ENCODE measurements around the gene PCDHGA5.
"Not testable (repeated sequence)": the region's sequence is repeated elsewhere in the genome, so short reads cannot be mapped to it uniquely, and the experiment has no call there.

Gene PCDHGA5

DNA sequence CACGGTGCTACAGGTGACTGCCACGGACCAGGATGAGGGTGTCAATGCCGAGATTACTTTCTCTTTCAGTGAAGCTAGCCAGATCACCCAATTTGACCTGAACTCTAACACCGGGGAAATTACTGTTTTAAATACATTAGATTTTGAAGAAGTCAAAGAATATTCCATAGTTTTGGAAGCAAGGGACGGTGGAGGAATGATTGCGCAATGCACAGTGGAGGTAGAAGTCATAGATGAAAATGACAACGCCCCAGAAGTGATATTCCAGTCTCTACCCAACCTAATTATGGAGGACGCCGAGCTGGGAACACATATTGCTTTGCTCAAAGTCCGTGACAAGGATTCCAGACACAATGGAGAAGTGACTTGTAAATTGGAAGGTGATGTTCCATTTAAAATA is 24.7 kb downstream of the PCDHGA5 start:
- no peak overlapping the region for H3K27ac ChIP-seq
- TF ChIP-seq, protein P1, sequence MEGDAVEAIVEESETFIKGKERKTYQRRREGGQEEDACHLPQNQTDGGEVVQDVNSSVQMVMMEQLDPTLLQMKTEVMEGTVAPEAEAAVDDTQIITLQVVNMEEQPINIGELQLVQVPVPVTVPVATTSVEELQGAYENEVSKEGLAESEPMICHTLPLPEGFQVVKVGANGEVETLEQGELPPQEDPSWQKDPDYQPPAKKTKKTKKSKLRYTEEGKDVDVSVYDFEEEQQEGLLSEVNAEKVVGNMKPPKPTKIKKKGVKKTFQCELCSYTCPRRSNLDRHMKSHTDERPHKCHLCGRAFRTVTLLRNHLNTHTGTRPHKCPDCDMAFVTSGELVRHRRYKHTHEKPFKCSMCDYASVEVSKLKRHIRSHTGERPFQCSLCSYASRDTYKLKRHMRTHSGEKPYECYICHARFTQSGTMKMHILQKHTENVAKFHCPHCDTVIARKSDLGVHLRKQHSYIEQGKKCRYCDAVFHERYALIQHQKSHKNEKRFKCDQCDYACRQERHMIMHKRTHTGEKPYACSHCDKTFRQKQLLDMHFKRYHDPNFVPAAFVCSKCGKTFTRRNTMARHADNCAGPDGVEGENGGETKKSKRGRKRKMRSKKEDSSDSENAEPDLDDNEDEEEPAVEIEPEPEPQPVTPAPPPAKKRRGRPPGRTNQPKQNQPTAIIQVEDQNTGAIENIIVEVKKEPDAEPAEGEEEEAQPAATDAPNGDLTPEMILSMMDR (conservative IDR thresholded peaks at IDR 0.05): no peak

DNA sequence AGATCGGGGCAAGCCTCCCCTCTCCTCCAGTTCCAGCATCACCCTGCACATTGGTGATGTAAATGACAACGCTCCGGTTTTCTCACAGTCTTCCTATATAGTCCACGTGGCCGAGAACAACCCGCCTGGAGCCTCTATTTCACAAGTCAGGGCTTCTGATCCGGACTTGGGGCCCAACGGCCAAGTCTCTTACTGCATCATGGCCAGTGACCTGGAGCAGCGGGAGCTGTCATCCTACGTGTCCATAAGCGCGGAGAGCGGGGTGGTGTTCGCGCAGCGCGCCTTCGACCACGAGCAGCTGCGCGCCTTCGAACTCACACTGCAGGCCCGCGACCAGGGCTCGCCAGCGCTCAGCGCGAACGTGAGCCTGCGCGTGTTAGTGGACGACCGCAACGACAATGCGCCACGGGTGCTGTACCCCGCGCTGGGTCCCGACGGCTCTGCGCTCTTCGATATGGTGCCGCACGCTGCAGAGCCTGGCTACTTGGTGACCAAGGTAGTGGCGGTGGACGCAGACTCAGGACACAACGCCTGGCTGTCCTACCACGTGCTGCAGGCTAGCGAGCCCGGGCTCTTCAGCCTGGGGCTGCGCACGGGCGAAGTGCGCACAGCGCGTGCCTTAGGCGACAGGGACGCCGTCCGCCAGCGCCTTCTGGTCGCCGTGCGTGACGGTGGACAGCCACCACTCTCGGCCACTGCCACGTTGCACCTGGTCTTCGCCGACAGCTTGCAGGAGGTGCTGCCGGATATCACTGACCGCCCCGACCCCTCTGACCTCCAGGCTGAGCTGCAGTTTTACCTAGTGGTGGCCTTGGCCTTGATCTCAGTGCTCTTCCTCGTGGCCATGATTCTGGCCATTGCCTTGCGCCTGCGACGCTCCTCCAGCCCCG is 25.4 kb downstream of the PCDHGA5 start:
- H3K27ac ChIP-seq: no peak overlapping the region
- TF ChIP-seq, protein P1 (conservative IDR thresholded peaks at IDR 0.05): no peak

DNA sequence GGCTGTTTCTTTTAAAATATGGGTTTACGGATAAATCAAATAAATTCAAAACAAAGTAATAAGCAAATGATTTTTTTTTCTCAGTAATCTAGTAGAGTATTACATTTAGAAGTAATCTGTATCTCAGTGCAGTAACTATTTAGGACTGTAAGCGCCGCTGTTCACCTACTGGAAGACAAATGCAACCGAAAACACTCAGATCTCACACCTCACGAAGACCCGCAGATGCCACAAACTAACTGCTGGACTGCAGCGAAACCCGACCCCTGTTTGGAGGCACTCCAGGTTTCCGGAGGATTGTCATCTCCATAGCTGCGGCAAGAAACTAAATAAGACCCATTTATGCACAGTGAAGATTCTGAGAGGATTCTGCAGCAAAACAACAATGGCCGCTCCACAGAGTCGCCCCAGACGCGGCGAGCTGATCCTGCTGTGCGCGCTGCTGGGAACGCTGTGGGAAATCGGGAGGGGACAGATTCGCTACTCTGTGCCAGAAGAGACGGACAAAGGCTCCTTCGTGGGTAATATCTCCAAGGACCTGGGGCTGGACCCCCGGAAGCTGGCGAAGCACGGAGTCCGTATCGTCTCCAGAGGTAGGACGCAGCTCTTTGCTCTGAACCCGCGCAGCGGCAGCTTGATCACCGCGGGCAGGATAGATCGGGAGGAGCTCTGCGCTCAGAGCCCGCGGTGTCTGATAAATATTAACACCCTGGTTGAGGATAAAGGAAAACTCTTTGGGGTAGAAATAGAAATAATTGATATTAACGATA is 28.7 kb downstream of the PCDHGA5 start, which contains the start of gene PCDHGA8:
TSS of gene PCDHGA8 (plus strand) at position 205 of the 770 bp plus-strand sequence. CDS start at position 386, 181 bp downstream.
- no peak within 1 kb of the TSS for H3K27ac ChIP-seq
- TF ChIP-seq, protein P1 (conservative IDR thresholded peaks at IDR 0.05): no peak

DNA sequence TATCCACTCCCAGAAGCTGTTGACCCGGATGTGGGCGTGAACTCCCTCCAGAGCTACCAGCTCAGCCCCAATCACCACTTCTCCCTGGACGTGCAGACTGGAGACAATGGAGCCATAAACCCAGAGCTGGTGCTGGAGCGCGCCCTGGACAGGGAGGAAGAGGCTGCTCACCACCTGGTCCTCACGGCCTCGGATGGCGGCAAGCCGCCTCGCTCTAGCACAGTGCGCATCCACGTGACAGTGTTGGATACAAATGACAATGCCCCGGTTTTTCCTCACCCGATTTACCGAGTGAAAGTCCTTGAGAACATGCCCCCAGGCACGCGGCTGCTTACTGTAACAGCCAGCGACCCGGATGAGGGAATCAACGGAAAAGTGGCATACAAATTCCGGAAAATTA is 29.3 kb downstream of the PCDHGA5 start:
- H3K27ac ChIP-seq: no peak overlapping the region
- TF ChIP-seq, protein P1 (conservative IDR thresholded peaks at IDR 0.05): no peak

DNA sequence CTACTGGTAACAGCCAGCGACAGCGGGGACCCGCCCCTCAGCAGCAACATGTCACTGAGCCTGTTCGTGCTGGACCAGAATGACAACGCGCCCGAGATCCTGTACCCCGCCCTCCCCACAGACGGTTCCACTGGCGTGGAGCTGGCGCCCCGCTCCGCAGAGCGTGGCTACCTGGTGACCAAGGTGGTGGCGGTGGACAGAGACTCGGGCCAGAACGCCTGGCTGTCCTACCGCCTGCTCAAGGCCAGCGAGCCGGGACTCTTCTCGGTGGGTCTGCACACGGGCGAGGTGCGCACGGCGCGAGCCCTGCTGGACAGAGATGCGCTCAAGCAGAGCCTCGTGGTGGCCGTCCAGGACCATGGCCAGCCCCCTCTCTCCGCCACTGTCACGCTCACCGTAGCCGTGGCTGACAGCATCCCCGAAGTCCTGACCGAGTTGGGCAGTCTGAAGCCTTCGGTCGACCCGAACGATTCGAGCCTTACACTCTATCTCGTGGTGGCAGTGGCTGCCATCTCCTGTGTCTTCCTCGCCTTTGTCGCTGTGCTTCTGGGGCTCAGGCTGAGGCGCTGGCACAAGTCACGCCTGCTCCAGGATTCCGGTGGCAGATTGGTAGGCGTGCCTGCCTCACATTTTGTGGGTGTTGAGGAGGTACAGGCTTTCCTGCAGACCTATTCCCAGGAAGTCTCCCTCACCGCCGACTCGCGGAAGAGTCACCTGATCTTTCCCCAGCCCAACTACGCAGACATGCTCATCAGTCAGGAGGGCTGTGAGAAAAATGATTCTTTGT is 30.6 kb downstream of the PCDHGA5 start:
- not testable (repeated sequence) for H3K27ac ChIP-seq

DNA sequence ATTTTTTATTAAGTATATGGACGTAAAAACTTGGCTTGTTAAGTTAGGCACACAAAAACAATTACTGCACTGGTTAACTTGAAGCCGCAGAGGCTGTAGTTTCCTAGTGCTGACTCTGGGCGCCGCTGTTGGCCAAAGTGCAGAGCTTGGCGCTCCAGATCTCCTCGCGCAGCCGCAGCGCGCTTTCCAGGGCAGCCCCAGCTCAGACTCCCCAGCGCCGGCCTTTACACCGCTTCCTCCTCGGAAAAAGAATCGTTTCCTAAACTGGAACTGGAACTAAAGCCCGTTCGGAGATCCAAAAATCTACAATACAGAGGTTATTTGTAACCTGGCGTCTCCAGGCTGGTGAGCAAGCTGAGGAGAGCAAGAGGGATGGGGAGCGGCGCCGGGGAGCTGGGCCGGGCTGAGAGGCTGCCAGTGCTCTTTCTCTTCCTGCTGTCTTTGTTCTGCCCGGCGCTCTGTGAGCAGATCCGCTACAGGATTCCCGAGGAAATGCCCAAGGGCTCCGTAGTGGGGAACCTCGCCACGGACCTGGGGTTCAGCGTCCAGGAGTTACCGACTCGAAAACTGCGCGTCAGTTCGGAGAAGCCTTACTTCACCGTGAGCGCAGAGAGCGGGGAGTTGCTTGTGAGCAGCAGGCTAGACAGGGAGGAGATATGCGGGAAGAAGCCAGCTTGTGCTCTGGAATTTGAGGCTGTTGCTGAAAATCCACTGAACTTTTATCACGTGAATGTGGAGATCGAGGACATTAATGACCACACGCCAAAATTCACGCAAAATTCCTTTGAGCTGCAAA is 34.0 kb downstream of the PCDHGA5 start, which contains the start of gene PCDHGB5:
TSS of gene PCDHGB5 (plus strand) at position 192 of the 796 bp plus-strand sequence. CDS start at position 373, 181 bp downstream.
- not testable (repeated sequence) for H3K27ac ChIP-seq

DNA sequence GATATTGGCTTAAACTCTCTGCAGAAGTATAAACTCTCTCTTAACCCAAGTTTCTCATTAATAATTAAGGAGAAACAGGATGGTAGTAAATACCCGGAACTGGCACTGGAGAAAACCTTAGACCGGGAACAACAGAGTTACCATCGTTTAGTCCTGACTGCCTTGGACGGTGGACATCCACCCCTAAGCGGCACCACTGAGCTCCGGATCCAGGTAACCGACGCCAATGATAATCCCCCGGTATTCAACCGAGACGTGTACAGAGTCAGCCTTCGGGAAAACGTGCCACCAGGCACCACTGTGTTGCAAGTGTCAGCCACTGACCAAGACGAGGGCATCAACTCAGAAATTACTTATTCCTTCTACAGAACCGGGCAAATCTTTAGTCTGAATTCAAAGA is 34.6 kb downstream of the PCDHGA5 start:
- TF ChIP-seq, protein P1 (conservative IDR thresholded peaks at IDR 0.05): no peak
- H3K27ac ChIP-seq: no peak overlapping the region
